Right lobe of liver (tissue), 6 donors: ENCODE results near the gene FBXL17. TPM values are rescaled to one million over a fixed set of nuclear protein-coding genes. Genes with fewer than 3 reads are reported as not detected.

Experiments
- ATAC-seq, 4 donors: fragments of 200-7000 bp; cut with Tn5 transposase; one replicate each; pipeline ENCODE4 v1.9.1; 2020; ENCODE audit warnings: mild to moderate bottlenecking in 4 of 4, moderate library complexity in 4 of 4
- DNase-seq, 3 donors: peaks; one replicate each; pipeline ENCODE4 v3.0.0-alpha.2; 2020
- H3K27ac ChIP-seq, 3 donors: fragments of 200-600 bp; one replicate each; pipeline ENCODE4 v1.8.0; 2022
- H3K27me3 ChIP-seq, 2 donors: fragments of 200-600 bp; one replicate each; pipeline ENCODE4 v1.8.0; 2022
- H3K36me3 ChIP-seq, 4 donors: fragments of 200-600 bp; sonication (generic) in 1 of 4; one replicate each; pipeline versions ENCODE4 v1.5.1 to v1.8.0; 2017 to 2022; ENCODE audit warnings: control low read depth in 1 of 4
- H3K4me1 ChIP-seq, 4 donors: fragments of 200-600 bp; sonication (generic) in 1 of 4; one replicate each; pipeline versions ENCODE4 v1.5.1 to v1.8.0; 2017 to 2022; ENCODE audit warnings: control low read depth in 1 of 4
- H3K4me3 ChIP-seq, 3 donors: fragments of 200-600 bp; one replicate each; pipeline ENCODE4 v1.8.0; 2022
- H3K9me3 ChIP-seq, 4 donors: fragments of 200-600 bp; sonication (generic) in 1 of 4; one replicate each; pipeline versions ENCODE4 v1.5.1 to v1.8.0; 2017 to 2022; ENCODE audit warnings: control low read depth in 1 of 4
- POLR2A ChIP-seq: fragments of 450-650 bp; IDR thresholded peaks from one replicate; pipeline ENCODE4 v1.6.1; 2017; ENCODE audit warnings: antibody characterized with exemption, mild to moderate bottlenecking
- WGBS: methylation state at CpG from one replicate; pipeline ENCODE4 v1.1.6; 2018; ENCODE audit warnings: low coverage, low lambda C conversion rate; ENCODE audit not compliant: insufficient coverage; ENCODE audit errors: missing lambda C conversion rate; 5-methylcytosine and 5-hydroxymethylcytosine counted together
- intact Hi-C, 2 donors: fragments of 100-400 bp; cut with DNase I; formaldehyde crosslinking; loops; one replicate each; pipeline versions ENCODE4 v1.11.2 to v1.14.1; 2022
- total RNA-seq, 6 experiments: library from RNA; depleted of rRNA in 2 of 6; stranded (reverse); fragments of >200 nt in 2 of 6; fragmentation: NEBNext Ultra II Directional in 3 of 6; extraction: Animal tissue kit (Norgen Biotek cat#: 25700) in 3 of 6; gene quantifications; one replicate each; pipeline versions ENCODE4 v1.1.0 to v1.2.4, GENCODE V29; 2016 to 2023
- TF ChIP-seq, protein P1 (sequence below), 4 donors: fragments of 200-600 bp in 3 of 4; fragments of 450-650 bp in 1 of 4; IDR thresholded peaks; one replicate each; pipeline versions ENCODE4 v1.5.1 to v1.8.0; 2016 to 2022; ENCODE audit warnings: antibody characterized with exemption in 4 of 4, mild to moderate bottlenecking in 2 of 4
- donor health status: DM: no; HTN: yes; CAD: no.
- donor health status: DM: no; HTN: no; CAD: no.
- donor health status: DM: no; HTN: no; CAD: no.
- donor health status: DM: no; HTN: yes; CAD: no.
- donor health status: DM: no; HTN: yes; CAD: no.

Gene FBXL17
- total RNA-seq, 6 experiments from 2014 or later, result 7.7 to 10.6 (median 9.1) TPM

GRCh38 chr5:108111736-108112135 is 270.2 kb downstream of the FBXL17 start:
- Histone ChIP-seq H3K4me3 (no peak overlapping the region), H3K27me3 (no peaks in the 10 kb centered on the region), H3K9me3 (no peaks in the 10 kb centered on the region), H3K36me3 (no peaks in the 10 kb centered on the region), H3K4me1 (no peaks in the 10 kb centered on the region), H3K27ac (no peak overlapping the region)
- intact Hi-C loops, result no loop called here
- ATAC-seq (no peak), DNase-seq (no peak)
- 78% methylated on average over 2 of the region's 2 CpGs for WGBS
- no peak for TF ChIP-seq POLR2A
- TF ChIP-seq, protein P1, sequence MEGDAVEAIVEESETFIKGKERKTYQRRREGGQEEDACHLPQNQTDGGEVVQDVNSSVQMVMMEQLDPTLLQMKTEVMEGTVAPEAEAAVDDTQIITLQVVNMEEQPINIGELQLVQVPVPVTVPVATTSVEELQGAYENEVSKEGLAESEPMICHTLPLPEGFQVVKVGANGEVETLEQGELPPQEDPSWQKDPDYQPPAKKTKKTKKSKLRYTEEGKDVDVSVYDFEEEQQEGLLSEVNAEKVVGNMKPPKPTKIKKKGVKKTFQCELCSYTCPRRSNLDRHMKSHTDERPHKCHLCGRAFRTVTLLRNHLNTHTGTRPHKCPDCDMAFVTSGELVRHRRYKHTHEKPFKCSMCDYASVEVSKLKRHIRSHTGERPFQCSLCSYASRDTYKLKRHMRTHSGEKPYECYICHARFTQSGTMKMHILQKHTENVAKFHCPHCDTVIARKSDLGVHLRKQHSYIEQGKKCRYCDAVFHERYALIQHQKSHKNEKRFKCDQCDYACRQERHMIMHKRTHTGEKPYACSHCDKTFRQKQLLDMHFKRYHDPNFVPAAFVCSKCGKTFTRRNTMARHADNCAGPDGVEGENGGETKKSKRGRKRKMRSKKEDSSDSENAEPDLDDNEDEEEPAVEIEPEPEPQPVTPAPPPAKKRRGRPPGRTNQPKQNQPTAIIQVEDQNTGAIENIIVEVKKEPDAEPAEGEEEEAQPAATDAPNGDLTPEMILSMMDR (IDR thresholded peaks at IDR 0.05), result no peak

DNA sequence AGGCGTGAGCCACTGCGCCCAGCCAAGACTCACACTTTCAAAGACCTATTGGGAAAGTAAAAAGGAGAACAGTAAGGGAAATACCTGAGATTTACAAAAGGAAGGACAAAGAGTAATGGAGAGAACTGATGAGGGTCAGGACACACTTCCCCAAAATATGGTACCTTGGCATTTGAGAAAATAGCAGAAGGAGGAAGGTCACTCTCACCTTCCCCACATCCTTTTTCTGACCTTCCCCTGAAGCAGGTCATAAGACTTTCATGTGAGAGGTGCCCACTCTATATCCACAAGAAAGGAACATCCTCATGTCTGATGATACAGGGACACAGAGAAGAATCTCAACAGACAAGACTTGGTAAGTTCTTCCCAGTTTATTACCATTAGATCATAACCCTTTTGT is 272.8 kb downstream of the FBXL17 start:
- H3K9me3 ChIP-seq, result no peaks in the 10 kb centered on the region
- H3K36me3 ChIP-seq, result no peaks in the 10 kb centered on the region
- 93% methylated on average over 2 of the region's 2 CpGs for WGBS
- H3K27ac ChIP-seq, result no peak overlapping the region
- no peaks in the 10 kb centered on the region for H3K27me3 ChIP-seq
- TF ChIP-seq POLR2A, result no peak
- TF ChIP-seq, protein P1 (IDR thresholded peaks at IDR 0.05), result no peak
- no peak for ATAC-seq
- no peak for DNase-seq
- H3K4me1 ChIP-seq, result no peaks in the 10 kb centered on the region
- intact Hi-C loops, result no loop called here
- no peak overlapping the region for H3K4me3 ChIP-seq

DNA sequence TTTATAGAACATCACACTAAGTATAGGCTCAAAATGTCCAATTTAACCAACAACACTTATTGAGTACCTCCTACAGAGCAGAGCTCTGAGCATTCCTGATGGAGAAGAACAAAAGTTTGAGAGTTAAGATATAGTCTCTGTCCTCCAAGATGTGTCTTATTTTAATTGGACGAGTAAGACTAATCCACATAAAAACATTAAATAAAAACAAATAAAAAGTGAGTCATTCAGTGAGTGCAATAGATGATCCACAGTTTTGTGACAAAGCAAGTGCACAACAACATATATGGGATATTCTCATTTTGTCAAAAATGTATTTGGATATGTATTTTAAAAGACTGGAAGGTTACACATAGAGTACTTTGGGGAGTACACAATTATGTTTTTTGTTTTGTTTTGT is 277.4 kb downstream of the FBXL17 start:
- 100% methylated on average over 1 of the region's 1 CpG for WGBS
- Histone ChIP-seq H3K4me1 (no peaks in the 10 kb centered on the region), H3K9me3 (no peaks in the 10 kb centered on the region), H3K4me3 (no peak overlapping the region), H3K27me3 (no peaks in the 10 kb centered on the region), H3K36me3 (no peaks in the 10 kb centered on the region), H3K27ac (no peak overlapping the region)
- no peak for ATAC-seq
- no peak for DNase-seq
- TF ChIP-seq POLR2A, result no peak
- TF ChIP-seq, protein P1 (IDR thresholded peaks at IDR 0.05), result no peak
- intact Hi-C loops, result no loop called here

- H3K9me3 ChIP-seq, result no peaks in the 10 kb centered on the region
- intact Hi-C loops, result no loop called here
- no peaks in the 10 kb centered on the region for H3K36me3 ChIP-seq
- no peak overlapping the region for H3K4me3 ChIP-seq
- H3K4me1 ChIP-seq, result no peaks in the 10 kb centered on the region
- TF ChIP-seq POLR2A, result no peak
- TF ChIP-seq, protein P1 (IDR thresholded peaks at IDR 0.05), result no peak
- H3K27ac ChIP-seq, result no peak overlapping the region
- 89% methylated on average over 3 of the region's 3 CpGs for WGBS
- no peak for ATAC-seq
- no peaks in the 10 kb centered on the region for H3K27me3 ChIP-seq
- DNase-seq, result no peak
These were observed 279.4 kb downstream of the FBXL17 start for GRCh38 chr5:108102463-108102862.

DNA sequence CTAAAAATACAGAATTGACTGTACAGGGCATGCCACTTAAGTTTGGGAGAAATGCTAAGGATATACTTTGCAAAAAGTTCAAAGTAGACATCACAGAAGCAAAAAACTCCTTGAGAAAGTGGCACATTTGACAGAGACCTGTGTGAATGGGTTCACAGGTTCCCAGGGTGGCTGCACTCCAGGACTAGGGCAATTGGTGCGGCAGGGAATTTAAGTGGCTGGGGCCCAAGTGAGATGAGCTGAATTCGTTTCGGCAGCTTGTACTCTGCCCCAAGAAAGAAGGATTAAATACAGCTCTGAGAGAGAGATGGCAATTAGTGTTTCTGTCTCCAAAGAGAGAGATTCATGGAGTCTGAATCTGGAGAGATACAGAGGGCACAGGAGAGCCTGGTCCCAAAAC is 280.1 kb downstream of the FBXL17 start:
- no peak for ATAC-seq
- 89% methylated on average over 3 of the region's 3 CpGs for WGBS

More for the DNA sequence above, 280.1 kb downstream of the FBXL17 start:
- Histone ChIP-seq H3K4me3 (no peak overlapping the region), H3K27ac (no peak overlapping the region), H3K4me1 (no peaks in the 10 kb centered on the region), H3K36me3 (no peaks in the 10 kb centered on the region), H3K27me3 (no peaks in the 10 kb centered on the region), H3K9me3 (no peaks in the 10 kb centered on the region)
- no peak for DNase-seq
- intact Hi-C loops, result no loop called here
- no peak for TF ChIP-seq POLR2A
- TF ChIP-seq, protein P1 (IDR thresholded peaks at IDR 0.05), result no peak
